ENCODE measurements around the gene GSTCD. TPM values are rescaled to one million over a fixed set of nuclear protein-coding genes. Genes with fewer than 3 reads are reported as not detected.
A peak's percentile ranks its signal among the peaks of the same experiment; 100 is the strongest.

GSTCD gene
- total RNA-seq (2022): 22.5 and 23.9 TPM in 2 replicates
- percentile 77 among the genes with signal in this experiment for Bru-seq, nascent RNA
- BruChase-seq, experiment 1, labeled RNA remaining after a 6-hour chase: percentile 65 among the genes with signal in this experiment
- percentile 65 among the genes with signal in this experiment for BruChase-seq, experiment 2, labeled RNA remaining after a 2-hour chase
- long read RNA-seq, full-length matches to known transcripts: 5 of 12 reads
- long read RNA-seq, partial matches to known transcripts: 1 of 12 reads
- long read RNA-seq, other reads (novel, unspliced or antisense): 6 of 12 reads

GRCh38 chr4:105708181-105709080 is at the start of gene GSTCD, which contains the start of gene INTS12:
Gene GSTCD, plus strand, starts transcription at chr4:105708784. Its CDS starts 8,830 bp downstream, at chr4:105717614.
Gene INTS12, minus strand, starts transcription at chr4:105708689. Its CDS starts 8,684 bp downstream, at chr4:105700005.
- DNase-seq: peak; percentile 87
- CTCF ChIA-PET: interaction anchor here (1.3 kb wide), 1 partner anchor 187 kb away, joined by 3 read pairs; no protein-coding TSS in a partner anchor
- Mint-ChIP-seq H3K4me1 (ENCODE audit: low read depth, unreplicated experiment) (peaks cover 32% of the 10 kb centered on the region), H3K9me3 (ENCODE audit: low read depth, unreplicated experiment) (no peaks in the 10 kb centered on the region), H3K27ac (ENCODE audit: unreplicated experiment) (peak within 1 kb of the TSS; percentile 87), H3K4me3 (ENCODE audit: low read depth, unreplicated experiment) (peak within 1 kb of the TSS; percentile 93), H3K36me3 (ENCODE audit: insufficient read depth, unreplicated experiment) (peaks cover 24% of the 10 kb centered on the region), H3K27me3 (ENCODE audit: unreplicated experiment) (no peaks in the 10 kb centered on the region)
- no TSS peak for BruUV-seq (replicated peaks)
- no peak for TF ChIP-seq CTCF (IDR thresholded peaks at IDR 0.05; ENCODE audit: unreplicated experiment)
- intact Hi-C loops (cut with micrococcal nuclease; ENCODE audit: unreplicated experiment): no loop called here

GRCh38 chr4:105659190-105659589 is 49.4 kb upstream of the GSTCD start:
- BruUV-seq (replicated peaks): no TSS peak
- H3K27me3 Mint-ChIP-seq (ENCODE audit: unreplicated experiment): no peaks in the 10 kb centered on the region
- CTCF ChIA-PET: no interaction called here

GRCh38 chr4:105661028-105661427 is 47.6 kb upstream of the GSTCD start:
- DNase-seq: no peak
- Mint-ChIP-seq H3K27ac (ENCODE audit: unreplicated experiment) (no peak overlapping the region), H3K4me3 (ENCODE audit: low read depth, unreplicated experiment) (no peak overlapping the region), H3K27me3 (ENCODE audit: unreplicated experiment) (no peaks in the 10 kb centered on the region), H3K4me1 (ENCODE audit: low read depth, unreplicated experiment) (peaks cover 9% of the 10 kb centered on the region), H3K36me3 (ENCODE audit: insufficient read depth, unreplicated experiment) (peaks cover 9% of the 10 kb centered on the region), H3K9me3 (ENCODE audit: low read depth, unreplicated experiment) (no peaks in the 10 kb centered on the region)
- BruUV-seq (replicated peaks): no TSS peak
- CTCF ChIA-PET: no interaction called here
- intact Hi-C loops (cut with micrococcal nuclease; ENCODE audit: unreplicated experiment): loop anchor here (5.0 to 10.0 kb wide), 2 partner anchors 106 to 334 kb away; partner anchors contain the start of gene ARHGEF38
- no peak for TF ChIP-seq CTCF (IDR thresholded peaks at IDR 0.05; ENCODE audit: unreplicated experiment)

More at GRCh38 chr4:105659190-105659589, 49.4 kb upstream of the GSTCD start:
- intact Hi-C loops (cut with micrococcal nuclease; ENCODE audit: unreplicated experiment): no loop called here
- no peak overlapping the region for H3K27ac Mint-ChIP-seq (ENCODE audit: unreplicated experiment)
- H3K9me3 Mint-ChIP-seq (ENCODE audit: low read depth, unreplicated experiment): no peaks in the 10 kb centered on the region
- TF ChIP-seq CTCF (IDR thresholded peaks at IDR 0.05; ENCODE audit: unreplicated experiment): no peak
- H3K4me3 Mint-ChIP-seq (ENCODE audit: low read depth, unreplicated experiment): no peak overlapping the region
- H3K4me1 Mint-ChIP-seq (ENCODE audit: low read depth, unreplicated experiment): peaks cover 9% of the 10 kb centered on the region
- no peaks in the 10 kb centered on the region for H3K36me3 Mint-ChIP-seq (ENCODE audit: insufficient read depth, unreplicated experiment)
- DNase-seq: no peak

- DNase-seq: no peak
- no TSS peak for BruUV-seq (replicated peaks)
- intact Hi-C loops (cut with micrococcal nuclease; ENCODE audit: unreplicated experiment): loop anchor here (5.0 to 10.0 kb wide), 2 partner anchors 108 to 336 kb away; partner anchors contain the start of gene ARHGEF38
Measured at GRCh38 chr4:105662935-105663675, 45.5 kb upstream of the GSTCD start.

More at GRCh38 chr4:105662935-105663675, 45.5 kb upstream of the GSTCD start:
- Mint-ChIP-seq H3K9me3 (ENCODE audit: low read depth, unreplicated experiment) (no peaks in the 10 kb centered on the region), H3K4me3 (ENCODE audit: low read depth, unreplicated experiment) (no peak overlapping the region), H3K4me1 (ENCODE audit: low read depth, unreplicated experiment) (no peaks in the 10 kb centered on the region), H3K27me3 (ENCODE audit: unreplicated experiment) (no peaks in the 10 kb centered on the region), H3K27ac (ENCODE audit: unreplicated experiment) (no peak overlapping the region), H3K36me3 (ENCODE audit: insufficient read depth, unreplicated experiment) (peaks cover 17% of the 10 kb centered on the region)
- TF ChIP-seq CTCF (IDR thresholded peaks at IDR 0.05; ENCODE audit: unreplicated experiment): no peak
- CTCF ChIA-PET: no interaction called here

Data from Calu3 (cell line).